Measurements from ENCODE around the gene THPO. TPM values are rescaled to one million over a fixed set of nuclear protein-coding genes. Genes with fewer than 3 reads are reported as not detected.

THPO gene
- total RNA-seq, 1 experiment from 2014 or later: not detected

- DNase-seq: no peak
- intact Hi-C loops (cut with micrococcal nuclease): no loop called here
- Histone ChIP-seq H3K27me3 (ENCODE audit: low read length) (peaks cover 23% of the 10 kb centered on the region), H2AFZ (ENCODE audit: low read length) (no peak overlapping the region), H4K20me1 (ENCODE audit: low read length) (no peaks in the 10 kb centered on the region), H3K9me2 (replicated peaks; ENCODE audit: low read length) (no peaks in the 10 kb centered on the region), H3F3A (ENCODE audit: low read length, unreplicated experiment) (no peaks in the 10 kb centered on the region), H3K79me2 (ENCODE audit: low read length) (no peaks in the 10 kb centered on the region), H3K4me3 (ENCODE audit: low read length) (no peak overlapping the region), H3K4me2 (ENCODE audit: low read length) (no peak overlapping the region), H3K27ac (ENCODE audit: low read length) (no peak overlapping the region), H3K4me1 (ENCODE audit: insufficient read depth, low read length) (no peaks in the 10 kb centered on the region), H3K9me3 (ENCODE audit: low read length) (no peaks in the 10 kb centered on the region), H3K36me3 (ENCODE audit: low read depth, low read length) (no peaks in the 10 kb centered on the region), H3K9ac (ENCODE audit: low read length) (no peak overlapping the region)
- ATAC-seq: no peak
- ChIA-PET POLR2A (ENCODE audit: unreplicated experiment) (no interaction called here), CTCF (interaction anchor here (0.5 kb wide), 1 partner anchor 116 kb away, joined by 9 read pairs; no protein-coding TSS in a partner anchor)
- TF ChIP-seq EZH2phosphoT487 (IDR thresholded peaks at IDR 0.05; ENCODE audit: borderline replicate concordance, low read length): no peak
- TF ChIP-seq EZH2 (IDR thresholded peaks at IDR 0.05; ENCODE audit: low read length, unreplicated experiment): no peak
- no peak for TF ChIP-seq CTCF (conservative IDR thresholded peaks at IDR 0.05; ENCODE audit: low read depth, low read length)
- BruUV-seq (replicated peaks): no TSS peak
These were observed 10.3 kb upstream of the THPO start for GRCh38 chr3:184388164-184388935.

- ATAC-seq (no peak), DNase-seq (no peak)
- Histone ChIP-seq H3K4me2 (ENCODE audit: low read length) (no peak overlapping the region), H3K9ac (ENCODE audit: low read length) (no peak overlapping the region), H3K36me3 (ENCODE audit: low read depth, low read length) (no peaks in the 10 kb centered on the region), H3K79me2 (ENCODE audit: low read length) (no peaks in the 10 kb centered on the region), H4K20me1 (ENCODE audit: low read length) (no peaks in the 10 kb centered on the region), H3K4me3 (ENCODE audit: low read length) (no peak overlapping the region), H2AFZ (ENCODE audit: low read length) (no peak overlapping the region), H3K9me2 (replicated peaks; ENCODE audit: low read length) (no peaks in the 10 kb centered on the region), H3F3A (ENCODE audit: low read length, unreplicated experiment) (no peaks in the 10 kb centered on the region), H3K27me3 (ENCODE audit: low read length) (peaks cover 23% of the 10 kb centered on the region), H3K27ac (ENCODE audit: low read length) (no peak overlapping the region), H3K9me3 (ENCODE audit: low read length) (no peaks in the 10 kb centered on the region), H3K4me1 (ENCODE audit: insufficient read depth, low read length) (no peaks in the 10 kb centered on the region)
- no TSS peak for BruUV-seq (replicated peaks)
- no peak for TF ChIP-seq CTCF (conservative IDR thresholded peaks at IDR 0.05; ENCODE audit: low read depth, low read length)
- TF ChIP-seq EZH2 (IDR thresholded peaks at IDR 0.05; ENCODE audit: low read length, unreplicated experiment): no peak
- TF ChIP-seq EZH2phosphoT487 (IDR thresholded peaks at IDR 0.05; ENCODE audit: borderline replicate concordance, low read length): no peak
- intact Hi-C loops (cut with micrococcal nuclease): no loop called here
- CTCF ChIA-PET: no interaction called here
- POLR2A ChIA-PET (ENCODE audit: unreplicated experiment): no interaction called here
These were observed 9.2 kb upstream of the THPO start for GRCh38 chr3:184387174-184387714.

Measured in PC-3 (cell line).